ENCODE results near the gene VWA7.

DNA sequence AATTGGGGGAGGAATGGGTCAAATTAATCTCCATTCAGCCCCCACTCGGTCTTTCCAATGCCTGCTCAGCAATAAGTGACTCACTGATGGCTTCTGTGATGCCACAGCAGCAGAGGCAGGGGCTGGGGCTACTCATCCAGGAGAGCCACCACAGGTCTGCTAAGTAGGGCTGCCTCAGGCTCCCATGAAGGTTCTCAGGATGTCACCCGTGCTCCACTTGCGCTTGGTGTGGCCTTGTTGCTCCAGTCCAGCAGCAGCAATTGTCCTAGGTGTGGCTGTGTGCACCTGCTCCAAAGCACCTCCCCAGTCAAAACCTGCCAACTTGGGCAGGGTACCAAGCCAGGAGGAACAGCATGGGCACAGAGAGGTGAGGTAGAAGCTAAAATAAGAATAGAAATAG is 55.0 kb downstream of the VWA7 start:
- TF ChIP-seq FOXM1 (IDR thresholded peaks at IDR 0.05; ENCODE audit: borderline replicate concordance) (no peak), FOXA1 (IDR thresholded peaks at IDR 0.05) (no peak), CTBP1 (IDR thresholded peaks at IDR 0.05; ENCODE audit: borderline replicate concordance) (no peak), LEF1 (IDR thresholded peaks at IDR 0.05; ENCODE audit: borderline replicate concordance) (no peak), FOXK2 (IDR thresholded peaks at IDR 0.05) (no peak), SP1 (IDR thresholded peaks at IDR 0.05) (no peak), HDGF (IDR thresholded peaks at IDR 0.05; ENCODE audit: borderline replicate concordance) (no peak), NFRKB (IDR thresholded peaks at IDR 0.05) (no peak), TARDBP (IDR thresholded peaks at IDR 0.05) (no peak), ARNT (IDR thresholded peaks at IDR 0.05) (no peak)

Measured in HEK293T (cell line).